ENCODE measurements around the gene CCDC142. TPM values are rescaled to one million over a fixed set of nuclear protein-coding genes. Genes with fewer than 3 reads are reported as not detected.
"Not testable (repeated sequence)": the region's sequence is repeated elsewhere in the genome, so short reads cannot be mapped to it uniquely, and the experiment has no call there.

CCDC142 gene
- total RNA-seq, 4 donors from 2014 or later = 10.4 to 31.1 (median 18.7) TPM

GRCh38 chr2:74472945-74473258 lies 9.9 kb downstream of the CCDC142 start:
- peak overlapping the region; percentile 88 for H3K27ac ChIP-seq
- H3K4me1 ChIP-seq = peaks cover 20% of the 10 kb centered on the region
- TF ChIP-seq CTCF (IDR thresholded peaks at IDR 0.05) (no peak), POLR2A (IDR thresholded peaks at IDR 0.05) (no peak), POLR2AphosphoS5 (IDR thresholded peaks at IDR 0.05) (no peak), EP300 (IDR thresholded peaks at IDR 0.05) (no peak)
- WGBS = 11% methylated on average over 7 of the region's 7 CpGs
- H3K27me3 ChIP-seq = no peaks in the 10 kb centered on the region
- peak overlapping the region; percentile 65 for H3K4me3 ChIP-seq
- no peak for DNase-seq (ENCODE audit: low spot score in 2 of 2)
- H3K9me3 ChIP-seq = no peaks in the 10 kb centered on the region
- peaks cover 17% of the 10 kb centered on the region for H3K36me3 ChIP-seq

- peaks cover 17% of the 10 kb centered on the region for H3K36me3 ChIP-seq
- TF ChIP-seq POLR2A (IDR thresholded peaks at IDR 0.05) = peak in 1 of 2 donors; percentile 73
- TF ChIP-seq CTCF (IDR thresholded peaks at IDR 0.05) = no peak
- TF ChIP-seq EP300 (IDR thresholded peaks at IDR 0.05) = no peak
- peak; percentile 84 to 99 (median 95) for TF ChIP-seq POLR2AphosphoS5 (IDR thresholded peaks at IDR 0.05)
- peak within 1 kb of the TSS; percentile 65 for H3K4me3 ChIP-seq
- H3K27ac ChIP-seq = peak within 1 kb of the TSS; percentile 88
- peak; percentile 97 to 98 for DNase-seq (ENCODE audit: low spot score in 2 of 2)
- 1% methylated on average over 43 of the region's 66 CpGs for WGBS
- H3K27me3 ChIP-seq = no peaks in the 10 kb centered on the region
- H3K4me1 ChIP-seq = peaks cover 20% of the 10 kb centered on the region
- no peaks in the 10 kb centered on the region for H3K9me3 ChIP-seq
Measured at GRCh38 chr2:74472086-74472944, 10.5 kb downstream of the CCDC142 start, which contains the start of gene MRPL53. Gene MRPL53 (minus strand): TSS chr2:74472680. CDS start chr2:74472660, 20 bp downstream.

- Histone ChIP-seq H3K4me3 (peak overlapping the region; percentile 65), H3K4me1 (peaks cover 20% of the 10 kb centered on the region), H3K9me3 (no peaks in the 10 kb centered on the region), H3K27me3 (no peaks in the 10 kb centered on the region), H3K27ac (peak overlapping the region; percentile 88), H3K36me3 (peaks cover 17% of the 10 kb centered on the region)
- no peak for DNase-seq (ENCODE audit: low spot score in 2 of 2)
- WGBS = 58% methylated on average over 16 of the region's 16 CpGs
- no peak for TF ChIP-seq EP300 (IDR thresholded peaks at IDR 0.05)
- no peak for TF ChIP-seq POLR2A (IDR thresholded peaks at IDR 0.05)
- no peak for TF ChIP-seq POLR2AphosphoS5 (IDR thresholded peaks at IDR 0.05)
- TF ChIP-seq CTCF (IDR thresholded peaks at IDR 0.05) = no peak
Measured at GRCh38 chr2:74471332-74472065, 11.3 kb downstream of the CCDC142 start.

- H3K9me3 ChIP-seq; DNase-seq (ENCODE audit: low spot score in 2 of 2); H3K27ac ChIP-seq; H3K27me3 ChIP-seq; H3K4me3 ChIP-seq: not testable (repeated sequence)
- Histone ChIP-seq H3K4me1 (peaks cover 24% of the 10 kb centered on the region), H3K36me3 (peaks cover 13% of the 10 kb centered on the region)
- WGBS = 94% methylated on average over 12 of the region's 12 CpGs
Measured at GRCh38 chr2:74470742-74471141, 12.1 kb downstream of the CCDC142 start.

GRCh38 chr2:74464406-74464805 lies 18.4 kb downstream of the CCDC142 start:
- 0% methylated on average over 2 of the region's 13 CpGs for WGBS

More at GRCh38 chr2:74464406-74464805, 18.4 kb downstream of the CCDC142 start:
- H3K4me1 ChIP-seq = peaks cover 20% of the 10 kb centered on the region
- TF ChIP-seq EP300 (IDR thresholded peaks at IDR 0.05) (no peak), CTCF (IDR thresholded peaks at IDR 0.05) (no peak), POLR2AphosphoS5 (IDR thresholded peaks at IDR 0.05) (no peak), POLR2A (IDR thresholded peaks at IDR 0.05) (no peak)
- H3K36me3 ChIP-seq = peaks cover 22% of the 10 kb centered on the region
- peak overlapping the region; percentile 90 for H3K4me3 ChIP-seq
- H3K27ac ChIP-seq = peak overlapping the region; percentile 81
- no peaks in the 10 kb centered on the region for H3K9me3 ChIP-seq
- H3K27me3 ChIP-seq = no peaks in the 10 kb centered on the region
- no peak for DNase-seq (ENCODE audit: low spot score in 2 of 2)
